Loucy (cell line): ENCODE measurements around the gene TECPR2.

Source experiments
- EZH2phosphoT487 ChIP-seq: fragments of 200-600 bp; IDR thresholded peaks from 2 replicates; pipeline ENCODE4 v1.6.1; 2018; ENCODE audit warnings: antibody characterized with exemption, mild to moderate bottlenecking, moderate library complexity, borderline replicate concordance
- TF ChIP-seq, protein P1 (sequence below): fragments of 200-600 bp; sonication (generic); conservative IDR thresholded peaks from 2 replicates; pipeline ENCODE4 v1.5.1; 2014; ENCODE audit warnings: mild to moderate bottlenecking, antibody characterized with exemption, low read length

- TF ChIP-seq, protein P1, sequence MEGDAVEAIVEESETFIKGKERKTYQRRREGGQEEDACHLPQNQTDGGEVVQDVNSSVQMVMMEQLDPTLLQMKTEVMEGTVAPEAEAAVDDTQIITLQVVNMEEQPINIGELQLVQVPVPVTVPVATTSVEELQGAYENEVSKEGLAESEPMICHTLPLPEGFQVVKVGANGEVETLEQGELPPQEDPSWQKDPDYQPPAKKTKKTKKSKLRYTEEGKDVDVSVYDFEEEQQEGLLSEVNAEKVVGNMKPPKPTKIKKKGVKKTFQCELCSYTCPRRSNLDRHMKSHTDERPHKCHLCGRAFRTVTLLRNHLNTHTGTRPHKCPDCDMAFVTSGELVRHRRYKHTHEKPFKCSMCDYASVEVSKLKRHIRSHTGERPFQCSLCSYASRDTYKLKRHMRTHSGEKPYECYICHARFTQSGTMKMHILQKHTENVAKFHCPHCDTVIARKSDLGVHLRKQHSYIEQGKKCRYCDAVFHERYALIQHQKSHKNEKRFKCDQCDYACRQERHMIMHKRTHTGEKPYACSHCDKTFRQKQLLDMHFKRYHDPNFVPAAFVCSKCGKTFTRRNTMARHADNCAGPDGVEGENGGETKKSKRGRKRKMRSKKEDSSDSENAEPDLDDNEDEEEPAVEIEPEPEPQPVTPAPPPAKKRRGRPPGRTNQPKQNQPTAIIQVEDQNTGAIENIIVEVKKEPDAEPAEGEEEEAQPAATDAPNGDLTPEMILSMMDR = peak; percentile 52
- TF ChIP-seq EZH2phosphoT487 = no peak
These were observed 45.0 kb upstream of the TECPR2 start for GRCh38 chr14:102317564-102318248.
